GM18861 (cell line): Measurements from ENCODE around the gene RAB31.

Experiments
- ATAC-seq: cut with Tn5 transposase; IDR thresholded peaks from one replicate; pipeline ENCODE4 v1.9.1; 2021; ENCODE audit not compliant: unreplicated experiment

RAB31 gene

GRCh38 chr18:9737006-9737405 is 28.9 kb downstream of the RAB31 start:
- no peak for ATAC-seq

- ATAC-seq = no peak
Measured at GRCh38 chr18:9737472-9738121, 29.5 kb downstream of the RAB31 start.

GRCh38 chr18:9738266-9738969 is 30.3 kb downstream of the RAB31 start:
- no peak for ATAC-seq

- ATAC-seq = no peak
Measured at GRCh38 chr18:9739516-9739915, 31.4 kb downstream of the RAB31 start.

- ATAC-seq = no peak
Measured at GRCh38 chr18:9740071-9740470, 32.0 kb downstream of the RAB31 start.

- no peak for ATAC-seq
Measured at GRCh38 chr18:9741406-9741792, 33.3 kb downstream of the RAB31 start.

GRCh38 chr18:9741793-9742523 is 33.9 kb downstream of the RAB31 start:
- ATAC-seq = no peak

- no peak for ATAC-seq
Measured at GRCh38 chr18:9742524-9743131, 34.5 kb downstream of the RAB31 start.

GRCh38 chr18:9743200-9744016 is 35.3 kb downstream of the RAB31 start:
- no peak for ATAC-seq

- ATAC-seq = no peak
Measured at GRCh38 chr18:9746958-9747357, 38.9 kb downstream of the RAB31 start.

- ATAC-seq = no peak
Measured at GRCh38 chr18:9749611-9750010, 41.5 kb downstream of the RAB31 start.

- no peak for ATAC-seq
Measured at GRCh38 chr18:9750112-9750511, 42.0 kb downstream of the RAB31 start.

GRCh38 chr18:9750606-9751304 is 42.7 kb downstream of the RAB31 start:
- ATAC-seq = no peak

GRCh38 chr18:9751371-9752031 is 43.4 kb downstream of the RAB31 start:
- no peak for ATAC-seq

- ATAC-seq = no peak
Measured at GRCh38 chr18:9753846-9754245, 45.7 kb downstream of the RAB31 start.

- no peak for ATAC-seq
Measured at GRCh38 chr18:9755110-9755509, 47.0 kb downstream of the RAB31 start.

GRCh38 chr18:9755615-9756014 is 47.5 kb downstream of the RAB31 start:
- no peak for ATAC-seq

- ATAC-seq = no peak
Measured at GRCh38 chr18:9756271-9756932, 48.3 kb downstream of the RAB31 start.

- no peak for ATAC-seq
Measured at GRCh38 chr18:9756933-9757470, 48.9 kb downstream of the RAB31 start.
